Measurements from ENCODE around the gene ARID4B. TPM values are rescaled to one million over a fixed set of nuclear protein-coding genes. Genes with fewer than 3 reads are reported as not detected.
A peak's percentile ranks its signal among the peaks of the same experiment; 100 is the strongest.

The ARID4B gene
- total and polyA plus RNA-seq, 2 donors (not counting 3 experiments of a cell fraction or from before 2014, with no cell fraction given): 6.7 to 40.7 TPM

- H3K9ac ChIP-seq (replicated peaks; ENCODE audit: extremely low read depth, insufficient read depth, low read length): peak overlapping the region; percentile 89
- no TSS peak for BruUV-seq (replicated peaks)
- no peak overlapping the region for H2AFZ ChIP-seq (ENCODE audit: low read depth, low read length)
- intact Hi-C loops (cut with micrococcal nuclease): no loop called here
- peaks cover 12% of the 10 kb centered on the region for H3K4me1 ChIP-seq (ENCODE audit: control insufficient read depth, extremely low read depth, insufficient read depth, low read length)
- FAIRE-seq (peak; percentile 28), DNase-seq (ENCODE audit: low read depth, low spot score) (peak; percentile 41)
- no peaks in the 10 kb centered on the region for H3K9me3 ChIP-seq (replicated peaks; ENCODE audit: control insufficient read depth, insufficient read depth, low read length)
- TF ChIP-seq CTCF (IDR thresholded peaks at IDR 0.05; ENCODE audit: extremely low read depth in 1 of 2, insufficient read depth in 1 of 2, low read depth in 1 of 2, low read length in 2 of 2) (no peak), JUN (IDR thresholded peaks at IDR 0.05; ENCODE audit: borderline replicate concordance, insufficient read depth, insufficient read length, low read depth) (no peak), POLR2AphosphoS5 (IDR thresholded peaks at IDR 0.05; ENCODE audit: insufficient read depth, low read depth, low read length) (no peak), MYC (IDR thresholded peaks at IDR 0.05; ENCODE audit: low read depth, low read length) (no peak), POLR2A (IDR thresholded peaks at IDR 0.05; ENCODE audit: low read depth, low read length) (no peak), EZH2 (IDR thresholded peaks at IDR 0.05; ENCODE audit: borderline replicate concordance, low read depth, low read length, severe bottlenecking) (no peak), FOS (IDR thresholded peaks at IDR 0.05; ENCODE audit: borderline replicate concordance, insufficient read depth, low read length) (no peak), GATA2 (IDR thresholded peaks at IDR 0.05; ENCODE audit: insufficient read depth, insufficient read length, low read depth, low read length) (no peak), MAX (IDR thresholded peaks at IDR 0.05; ENCODE audit: insufficient read depth, insufficient read length) (no peak)
- H3K4me2 ChIP-seq (ENCODE audit: insufficient read depth, low read length): peak overlapping the region; percentile 94
- H3K36me3 ChIP-seq (ENCODE audit: control insufficient read depth in 2 of 2, extremely low read depth in 1 of 2, insufficient read depth in 2 of 2, low read length in 2 of 2): peaks cover 2 to 4% of the 10 kb centered on the region in 2 experiments
- no peaks in the 10 kb centered on the region for H3K27me3 ChIP-seq (ENCODE audit: control insufficient read depth in 2 of 2, insufficient read depth in 2 of 2, low read length in 2 of 2)
- H4K20me1 ChIP-seq (replicated peaks; ENCODE audit: control insufficient read depth, extremely low read depth, insufficient read depth, low read length): peaks cover 2% of the 10 kb centered on the region
- H3K79me2 ChIP-seq (ENCODE audit: control insufficient read depth, insufficient read depth, low read length): peaks cover 64% of the 10 kb centered on the region
- dilution Hi-C loops (cut with MboI; ENCODE audit: extremely low pct_ligation_motif_present, low sequenced_read_pairs): no loop called here
- H3K4me3 ChIP-seq (replicated peaks in 1 of 3; ENCODE audit: insufficient read depth in 1 of 3, low read depth in 1 of 3, low read length in 3 of 3): peak overlapping the region; percentile 79 to 99 (median 93)
- ChIA-PET CTCF (interaction anchor here (1.4 kb wide), 1 partner anchor 14 kb away, joined by 3 read pairs; no protein-coding TSS in a partner anchor), POLR2A (no interaction called here)
- peak overlapping the region; percentile 70 for H3K27ac ChIP-seq (ENCODE audit: insufficient read depth, low read depth, low read length)
- no peaks in the 10 kb centered on the region for H3K9me1 ChIP-seq (replicated peaks; ENCODE audit: control insufficient read depth, extremely low read depth, insufficient read depth, low read length)
Measured at GRCh38 chr1:235127203-235127602, 200.8 kb downstream of the ARID4B start.
